H1 (cell line): Measurements from ENCODE around the gene KRTAP5-8. TPM values are rescaled to one million over a fixed set of nuclear protein-coding genes. Genes with fewer than 3 reads are reported as not detected.

Experiments used
- CTCF ChIA-PET: fragments of 300-600 bp; sonication (Branson Sonifier 250); formaldehyde crosslinking; loops from one replicate; lab custom pipeline; 2021; ENCODE audit not compliant: partially characterized antibody; lab: Charles Lee
- POLR2A ChIA-PET: fragments of 300-600 bp; sonication (Branson Sonifier 250); formaldehyde crosslinking; loops from one replicate; lab custom pipeline; 2021; ENCODE audit warnings: inconsistent platforms; ENCODE audit not compliant: partially characterized antibody; lab: Charles Lee
- DNase-seq, 2 experiments: peaks; one replicate each; pipeline versions ENCODE4 v3.0.0 to v3.0.0-alpha.2; 2010 to 2022; ENCODE audit warnings: low spot score in 2 of 2, low read depth in 1 of 2, mixed read lengths in 1 of 2
- FAIRE-seq: peaks from 2 replicates; lab custom pipeline; 2011; peaks lifted over from hg19 to GRCh38; lab: Jason Lieb, UNC
- H2AFZ ChIP-seq: 2 replicates; pipeline ENCODE4 v1.8.1; 2012; ENCODE audit warnings: low read length, inconsistent platforms
- H2AK5ac ChIP-seq: 2 replicates; pipeline ENCODE4 v1.6.1; 2013; ENCODE audit warnings: low read depth, low read length
- H2BK120ac ChIP-seq: replicated peaks from 2 replicates; pipeline ENCODE3; 2013; ENCODE audit warnings: low read depth, low read length, inconsistent platforms
- H2BK12ac ChIP-seq: 2 replicates; pipeline ENCODE4 v1.6.1; 2013; ENCODE audit warnings: low read depth, low read length
- H2BK15ac ChIP-seq: 2 replicates; pipeline ENCODE4 v1.6.1; 2013; ENCODE audit warnings: low read length
- H2BK20ac ChIP-seq: 2 replicates; pipeline ENCODE4 v1.6.1; 2013; ENCODE audit warnings: low read length
- H2BK5ac ChIP-seq: 2 replicates; pipeline ENCODE4 v1.6.1; 2013; ENCODE audit warnings: low read depth, low read length
- H3K14ac ChIP-seq: 2 replicates; pipeline ENCODE4 v1.6.1; 2013; ENCODE audit warnings: inconsistent platforms; ENCODE audit not compliant: insufficient read length
- H3K18ac ChIP-seq: 2 replicates; pipeline ENCODE4 v1.6.1; 2013; ENCODE audit warnings: low read length; ENCODE audit errors: extremely low read depth
- H3K23ac ChIP-seq: 2 replicates; pipeline ENCODE4 v1.6.1; 2013; ENCODE audit warnings: inconsistent platforms; ENCODE audit not compliant: insufficient read length
- H3K23me2 ChIP-seq: 2 replicates; pipeline ENCODE4 v1.6.1; 2013; ENCODE audit warnings: low read depth, low read length
- H3K27ac ChIP-seq: 2 replicates; pipeline ENCODE4 v1.6.1; 2011; ENCODE audit warnings: low read depth, low read length, inconsistent platforms
- H3K27me3 ChIP-seq, 4 experiments: replicated peaks in 1 of 4; 1 replicate in 1 of 4; 2 replicates in 3 of 4; pipeline versions ENCODE4 v1.6.1 to v1.8.1; 2011 to 2013; ENCODE audit warnings: low read length in 3 of 4, mild to moderate bottlenecking in 3 of 4, inconsistent platforms in 2 of 4, mixed read lengths in 2 of 4, moderate library complexity in 1 of 4; ENCODE audit not compliant: control insufficient read depth in 3 of 4, insufficient read depth in 3 of 4; ENCODE audit errors: extremely low read depth in 1 of 4
- H3K36me3 ChIP-seq, 4 experiments: 2 replicates each; pipeline versions ENCODE4 v1.6.1 to v1.8.1; 2011 to 2013; ENCODE audit warnings: mild to moderate bottlenecking in 4 of 4, low read length in 3 of 4, moderate library complexity in 2 of 4, control low read depth in 1 of 4, inconsistent platforms in 1 of 4; ENCODE audit not compliant: insufficient read depth in 4 of 4, control insufficient read depth in 2 of 4
- H3K4ac ChIP-seq: replicated peaks from 2 replicates; pipeline ENCODE3; 2013; ENCODE audit warnings: low read length, low read depth, mixed read lengths, inconsistent platforms; ENCODE audit not compliant: insufficient read length
- H3K4me1 ChIP-seq, 4 experiments: replicated peaks in 1 of 4; 1 replicate in 1 of 4; 2 replicates in 3 of 4; pipeline versions ENCODE4 v1.6.1 to v1.8.1; 2011 to 2013; ENCODE audit warnings: low read length in 3 of 4, inconsistent platforms in 2 of 4, mixed read lengths in 1 of 4; ENCODE audit not compliant: insufficient read depth in 4 of 4, control insufficient read depth in 3 of 4
- H3K4me2 ChIP-seq, 2 experiments: 2 replicates each; pipeline versions ENCODE4 v1.6.1 to v1.8.1; 2011 to 2013; ENCODE audit warnings: low read depth in 2 of 2, low read length in 2 of 2, control low read depth in 1 of 2, inconsistent platforms in 1 of 2, mild to moderate bottlenecking in 1 of 2; ENCODE audit not compliant: insufficient read depth in 1 of 2
- H3K4me3 ChIP-seq, 4 experiments: fragments of 200-600, 300-600 bp in 1 of 4; sonication (generic), shearing (Covaris generic), sonication (Bioruptor Twin) in 1 of 4; 2 replicates each; pipeline versions ENCODE4 v1.5.1 to v1.8.1; 2011 to 2016; ENCODE audit warnings: low read length in 4 of 4, low read depth in 3 of 4, control low read depth in 2 of 4, inconsistent platforms in 2 of 4, mild to moderate bottlenecking in 2 of 4, mixed read lengths in 1 of 4, moderate library complexity in 1 of 4; ENCODE audit not compliant: insufficient read depth in 2 of 4; ENCODE audit errors: extremely low read depth in 1 of 4
- H3K56ac ChIP-seq: replicated peaks from 2 replicates; pipeline ENCODE3; 2013; ENCODE audit warnings: low read depth, mild to moderate bottlenecking, mixed read lengths, low read length, inconsistent platforms; ENCODE audit not compliant: insufficient read length
- H3K79me1 ChIP-seq: 2 replicates; pipeline ENCODE4 v1.6.1; 2013; ENCODE audit warnings: low read depth, low read length, control low read depth
- H3K79me2 ChIP-seq, 2 experiments: 2 replicates each; pipeline versions ENCODE4 v1.6.1 to v1.8.1; 2012 to 2013; ENCODE audit warnings: low read length in 2 of 2, mild to moderate bottlenecking in 2 of 2, inconsistent platforms in 1 of 2; ENCODE audit not compliant: insufficient read depth in 2 of 2, control insufficient read depth in 1 of 2
- H3K9ac ChIP-seq, 4 experiments: replicated peaks in 1 of 4; 1 replicate in 1 of 4; 2 replicates in 3 of 4; pipeline versions ENCODE4 v1.6.1 to v1.8.1; 2011 to 2013; ENCODE audit warnings: low read depth in 3 of 4, low read length in 3 of 4, control low read depth in 2 of 4, mild to moderate bottlenecking in 2 of 4, moderate library complexity in 2 of 4, inconsistent platforms in 1 of 4; ENCODE audit errors: extremely low read depth in 1 of 4
- H3K9me3 ChIP-seq, 2 experiments: 2 replicates each; pipeline versions ENCODE4 v1.6.1 to v1.8.1; 2012 to 2013; ENCODE audit warnings: mild to moderate bottlenecking in 2 of 2, moderate library complexity in 2 of 2, control low read depth in 1 of 2, inconsistent platforms in 1 of 2, low read depth in 1 of 2, low read length in 1 of 2, mixed read lengths in 1 of 2; ENCODE audit not compliant: insufficient read depth in 2 of 2
- H4K20me1 ChIP-seq, 2 experiments: replicated peaks in 1 of 2; 2 replicates each; pipeline versions ENCODE3 to v1.8.1; 2011 to 2013; ENCODE audit warnings: inconsistent platforms in 2 of 2, low read length in 2 of 2, mild to moderate bottlenecking in 1 of 2; ENCODE audit not compliant: insufficient read depth in 2 of 2, control insufficient read depth in 1 of 2
- H4K5ac ChIP-seq: 2 replicates; pipeline ENCODE4 v1.6.1; 2013; ENCODE audit warnings: low read length, low read depth, mixed read lengths, inconsistent platforms; ENCODE audit not compliant: insufficient read length
- H4K8ac ChIP-seq: 2 replicates; pipeline ENCODE4 v1.8.0; 2013; ENCODE audit warnings: mild to moderate bottlenecking, moderate library complexity, low read length, inconsistent platforms; ENCODE audit not compliant: insufficient read depth; ENCODE audit errors: extremely low read depth
- H4K91ac ChIP-seq: replicated peaks from 2 replicates; pipeline ENCODE3; 2013; ENCODE audit warnings: low read length, mixed read lengths, inconsistent platforms; ENCODE audit not compliant: insufficient read length
- ATF2 ChIP-seq: IDR thresholded peaks from 2 replicates; pipeline ENCODE4 v1.6.1; 2012; ENCODE audit warnings: low read length, inconsistent platforms
- BACH1 ChIP-seq: IDR thresholded peaks from 2 replicates; pipeline ENCODE4 v1.6.1; 2012; ENCODE audit warnings: low read length, improper control_type of control experiment
- CBX8 ChIP-seq: fragments of 300-800, 300-1000 bp; sonication (generic); IDR thresholded peaks from 2 replicates; pipeline ENCODE4 v1.7.1; 2016; ENCODE audit warnings: low read depth, low read length, borderline replicate concordance
- CTBP2 ChIP-seq: IDR thresholded peaks from 2 replicates; pipeline ENCODE4 v1.7.0; 2011; ENCODE audit warnings: borderline replicate concordance, mild to moderate bottlenecking, moderate library complexity, mixed read lengths, low read length; ENCODE audit not compliant: insufficient read depth, insufficient read length
- EGR1 ChIP-seq: IDR thresholded peaks from 2 replicates; pipeline ENCODE4 v1.6.1; 2011; ENCODE audit warnings: low read depth, low read length, borderline replicate concordance
- EP300 ChIP-seq, 2 experiments: IDR thresholded peaks; 1 replicate in 1 of 2; 2 replicates in 1 of 2; pipeline ENCODE4 v1.6.1; 2011 to 2012; ENCODE audit warnings: low read depth in 2 of 2, low read length in 2 of 2, mild to moderate bottlenecking in 2 of 2, borderline replicate concordance in 1 of 2, inconsistent platforms in 1 of 2, moderate library complexity in 1 of 2
- POLR2AphosphoS5 ChIP-seq: IDR thresholded peaks from 2 replicates; pipeline ENCODE4 v1.6.1; 2011; ENCODE audit warnings: low read depth, low read length
- RXRA ChIP-seq: IDR thresholded peaks from 2 replicates; pipeline ENCODE4 v1.6.1; 2011; ENCODE audit warnings: low read depth, mild to moderate bottlenecking, low read length, moderate library complexity; ENCODE audit not compliant: insufficient read depth
- WGBS, 2 experiments: shearing (Covaris generic) in 1 of 2; methylation state at CpG; one replicate each; pipeline versions ENCODE4 v1.1.6 to v1.1.7; 2013 to 2015; ENCODE audit warnings: low lambda C conversion rate in 2 of 2, mixed read lengths in 2 of 2, inconsistent platforms in 1 of 2, low coverage in 1 of 2, missing lambda C conversion rate in 1 of 2; ENCODE audit not compliant: insufficient replicate concordance in 2 of 2, insufficient coverage in 1 of 2, insufficient read length in 1 of 2; ENCODE audit errors: extremely low coverage in 1 of 2, missing lambda C conversion rate in 1 of 2; 5-methylcytosine and 5-hydroxymethylcytosine counted together
- polyA plus RNA-seq, 7 experiments: library from polyadenylated mRNA; depleted of rRNA in 3 of 7; stranded (reverse) in 5 of 7; unstranded in 2 of 7; fragments of >200 nt in 5 of 7; fragments of 200-250 nt in 2 of 7; gene quantifications; 1 replicate in 5 of 7; 2 replicates in 1 of 7; 4 replicates in 1 of 7; pipeline versions ENCODE4 v1.2.1 to v1.2.3, GENCODE V29; 2011 to 2013; ENCODE audit warnings: missing spikeins in 2 of 7, mixed read lengths in 2 of 7
- total RNA-seq: library from RNA; stranded (reverse); fragmentation: NEBNext Ultra II Directional; extraction: Animal tissue kit (Norgen Biotek cat#: 25700); gene quantifications from 2 replicates; pipeline ENCODE4 v1.2.1, GENCODE V29; 2021

KRTAP5-8 gene
- total and polyA plus RNA-seq, 2 of the 8 experiments (the other 6 are each of a cell fraction or from before 2014, with no cell fraction given): not detected

GRCh38 chr11:71532036-71532610 lies 5.7 kb upstream of the KRTAP5-8 start:
- TF ChIP-seq POLR2AphosphoS5: no peak
- no peak for TF ChIP-seq ATF2
- TF ChIP-seq CBX8: no peak
- no peak for TF ChIP-seq RXRA
- TF ChIP-seq BACH1: no peak
- no peak for TF ChIP-seq EP300 (IDR thresholded peaks at IDR 0.05; ENCODE audit: borderline replicate concordance in 1 of 2, low read depth in 2 of 2, low read length in 2 of 2)
- TF ChIP-seq CTBP2: no peak
- TF ChIP-seq EGR1: no peak
- no peak overlapping the region for H3K9ac ChIP-seq
- no peaks in the 10 kb centered on the region for H3K79me2 ChIP-seq
- H2BK12ac ChIP-seq: no peak overlapping the region
- FAIRE-seq (no peak), DNase-seq (peak in 1 of 2 experiments; percentile 28)
- no peaks in the 10 kb centered on the region for H3K9me3 ChIP-seq
- H3K27me3 ChIP-seq: no peaks in the 10 kb centered on the region
- no peak overlapping the region for H3K27ac ChIP-seq
- H3K56ac ChIP-seq: no peak overlapping the region
- no peaks in the 10 kb centered on the region for H3K79me1 ChIP-seq
- POLR2A ChIA-PET: no interaction called here
- no peak overlapping the region for H4K8ac ChIP-seq
- no peak overlapping the region for H3K4ac ChIP-seq
- no peaks in the 10 kb centered on the region for H4K20me1 ChIP-seq
- CTCF ChIA-PET: no interaction called here
- H2BK120ac ChIP-seq: no peak overlapping the region
- WGBS, 2 experiments: 85% methylated on average over 10 of the region's 10 CpGs; no CpG with 5 or more reads in 1 of the 2 experiments
- no peak overlapping the region for H4K5ac ChIP-seq
- no peak overlapping the region for H3K18ac ChIP-seq
- H3K4me2 ChIP-seq: no peak overlapping the region
- H3K23ac ChIP-seq: no peak overlapping the region
- H2AFZ ChIP-seq: no peak overlapping the region
- H3K36me3 ChIP-seq: no peaks in the 10 kb centered on the region
- H3K23me2 ChIP-seq: no peaks in the 10 kb centered on the region; the same call in 1 of the 2 replicates
- H3K4me1 ChIP-seq: no peaks in the 10 kb centered on the region
- no peak overlapping the region for H2BK5ac ChIP-seq
- no peak overlapping the region for H3K4me3 ChIP-seq
- no peak overlapping the region for H2BK15ac ChIP-seq
- no peak overlapping the region for H3K14ac ChIP-seq
- no peak overlapping the region for H2BK20ac ChIP-seq
- H2AK5ac ChIP-seq: no peak overlapping the region
- H4K91ac ChIP-seq: no peak overlapping the region
